ENCODE data around the gene DUS3L. TPM values are rescaled to one million over a fixed set of nuclear protein-coding genes. Genes with fewer than 3 reads are reported as not detected.

DUS3L gene
- total RNA-seq, 2 experiments from 2014 or later = 41.9 to 44.4 TPM

DNA sequence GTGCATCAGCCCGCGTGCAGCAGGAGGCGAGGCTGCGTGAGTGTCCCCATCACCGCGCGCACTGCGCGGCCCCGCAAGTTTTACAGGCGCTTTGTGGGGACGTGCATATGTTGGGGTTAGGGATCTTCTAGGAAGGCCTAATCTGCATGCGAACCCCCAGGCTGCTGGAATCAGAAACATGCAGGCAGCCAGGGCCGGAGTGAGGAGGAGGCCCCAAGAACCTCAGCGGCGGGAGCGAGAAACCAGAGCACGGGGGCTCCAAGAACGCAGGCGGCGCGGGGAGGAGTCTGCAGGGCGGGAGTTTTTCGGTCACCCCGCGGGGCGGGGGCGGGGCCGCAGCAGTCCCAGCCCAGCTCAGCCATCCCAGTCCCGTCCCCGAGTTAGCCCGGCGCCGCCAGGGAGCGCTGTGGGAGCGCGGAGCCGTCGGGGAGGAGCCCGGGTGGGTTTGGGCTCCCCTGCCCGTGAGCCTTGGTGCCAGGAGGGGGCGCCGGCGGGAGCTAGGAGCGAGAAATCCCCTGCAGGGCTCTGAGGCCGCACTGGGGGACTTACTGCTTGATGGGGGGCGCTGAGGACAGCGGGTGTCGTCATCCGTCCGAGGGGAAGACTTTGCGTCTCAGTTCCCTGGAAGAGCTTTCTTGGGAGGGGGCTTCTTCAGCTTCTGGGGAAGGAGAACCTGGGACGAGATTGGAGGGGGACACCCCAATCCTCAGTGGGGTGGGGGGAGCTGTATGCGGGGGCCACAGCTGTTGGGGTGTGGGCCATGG is 13.0 kb upstream of the DUS3L start:
- Mint-ChIP-seq H3K27ac (no peak overlapping the region), H3K27me3 (peaks cover 22% of the 10 kb centered on the region), H3K4me3 (peak overlapping the region; percentile 66), H3K36me3 (no peaks in the 10 kb centered on the region), H3K4me1 (ENCODE audit: low read depth) (peaks cover 21% of the 10 kb centered on the region), H3K9me3 (no peaks in the 10 kb centered on the region)
- ChIA-PET CTCF (interaction anchor here (0.6 to 2.8 kb wide), 62 partner anchors 9 to 324 kb away, joined by 3 to 84 read pairs (median 5); partner anchors contain the start of genes CATSPERD, DUS3L, LONP1 and NDUFA11), POLR2A (interaction anchor here (1.0 to 2.1 kb wide), 7 partner anchors 8 to 113 kb away, joined by 3 to 21 read pairs (median 5); partner anchors contain the start of genes CATSPERD, DUS3L, LONP1 and NDUFA11)
- peak; percentile 97 for DNase-seq
- intact Hi-C loops (cut with micrococcal nuclease) = loop anchor here (1.0 to 2.0 kb wide), 2 partner anchors 25 to 218 kb away; no protein-coding TSS in a partner anchor

DNA sequence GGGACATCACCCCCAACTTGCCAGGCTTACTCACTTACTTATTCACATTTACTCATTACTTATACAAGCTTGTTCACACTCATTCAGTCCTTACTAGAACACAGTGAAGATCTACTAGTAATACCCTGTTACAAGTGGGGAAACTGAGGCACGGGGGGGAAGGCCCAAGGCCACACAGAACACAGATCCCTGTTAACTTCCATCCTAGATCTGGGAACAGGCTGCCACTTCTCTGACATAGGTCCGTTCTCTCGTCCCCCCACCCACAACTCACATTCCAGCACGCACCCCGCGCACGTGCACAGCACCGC is 12.4 kb upstream of the DUS3L start:
- no peak overlapping the region for H3K27ac Mint-ChIP-seq
- intact Hi-C loops (cut with micrococcal nuclease) = no loop called here
- H3K27me3 Mint-ChIP-seq = peaks cover 22% of the 10 kb centered on the region
- CTCF ChIA-PET = interaction anchor here (0.7 to 2.8 kb wide), 51 partner anchors 9 to 325 kb away, joined by 3 to 84 read pairs (median 6); partner anchors contain the start of genes CATSPERD, DUS3L, LONP1 and NDUFA11
- peaks cover 21% of the 10 kb centered on the region for H3K4me1 Mint-ChIP-seq (ENCODE audit: low read depth)
- POLR2A ChIA-PET = interaction anchor here (1.0 to 2.1 kb wide), 7 partner anchors 9 to 112 kb away, joined by 3 to 21 read pairs (median 5); partner anchors contain the start of genes CATSPERD, DUS3L, LONP1 and NDUFA11
- peak overlapping the region; percentile 60 for H3K4me3 Mint-ChIP-seq
- H3K9me3 Mint-ChIP-seq = no peaks in the 10 kb centered on the region
- no peaks in the 10 kb centered on the region for H3K36me3 Mint-ChIP-seq
- DNase-seq = no peak

- Mint-ChIP-seq H3K27ac (no peak overlapping the region), H3K36me3 (no peaks in the 10 kb centered on the region), H3K9me3 (no peaks in the 10 kb centered on the region), H3K4me1 (ENCODE audit: low read depth) (peaks cover 21% of the 10 kb centered on the region), H3K4me3 (no peak overlapping the region), H3K27me3 (peaks cover 22% of the 10 kb centered on the region)
- ChIA-PET POLR2A (interaction anchor here (1.5 kb wide), 1 partner anchor 12 kb away, joined by 3 read pairs; no protein-coding TSS in a partner anchor), CTCF (interaction anchor here (0.7 to 2.8 kb wide), 4 partner anchors 9 to 229 kb away, joined by 3 to 84 read pairs (median 4); partner anchors contain the start of gene DUS3L)
- intact Hi-C loops (cut with micrococcal nuclease) = no loop called here
- no peak for DNase-seq
Measured at GRCh38 chr19:5801796-5802619, 11.0 kb upstream of the DUS3L start.

GRCh38 chr19:5800361-5801270 is 9.7 kb upstream of the DUS3L start:
- no peaks in the 10 kb centered on the region for H3K36me3 Mint-ChIP-seq
- no peak for DNase-seq
- H3K27ac Mint-ChIP-seq = no peak overlapping the region
- intact Hi-C loops (cut with micrococcal nuclease) = no loop called here
- H3K9me3 Mint-ChIP-seq = no peaks in the 10 kb centered on the region
- ChIA-PET POLR2A (interaction anchor here (1.5 kb wide), 1 partner anchor 10 kb away, joined by 3 read pairs; no protein-coding TSS in a partner anchor), CTCF (interaction anchor here (1.3 to 1.7 kb wide), 2 partner anchors 27 to 222 kb away, joined by 3 to 5 read pairs; no protein-coding TSS in a partner anchor)
- H3K27me3 Mint-ChIP-seq = peaks cover 22% of the 10 kb centered on the region
- peaks cover 21% of the 10 kb centered on the region for H3K4me1 Mint-ChIP-seq (ENCODE audit: low read depth)
- H3K4me3 Mint-ChIP-seq = no peak overlapping the region

DNA sequence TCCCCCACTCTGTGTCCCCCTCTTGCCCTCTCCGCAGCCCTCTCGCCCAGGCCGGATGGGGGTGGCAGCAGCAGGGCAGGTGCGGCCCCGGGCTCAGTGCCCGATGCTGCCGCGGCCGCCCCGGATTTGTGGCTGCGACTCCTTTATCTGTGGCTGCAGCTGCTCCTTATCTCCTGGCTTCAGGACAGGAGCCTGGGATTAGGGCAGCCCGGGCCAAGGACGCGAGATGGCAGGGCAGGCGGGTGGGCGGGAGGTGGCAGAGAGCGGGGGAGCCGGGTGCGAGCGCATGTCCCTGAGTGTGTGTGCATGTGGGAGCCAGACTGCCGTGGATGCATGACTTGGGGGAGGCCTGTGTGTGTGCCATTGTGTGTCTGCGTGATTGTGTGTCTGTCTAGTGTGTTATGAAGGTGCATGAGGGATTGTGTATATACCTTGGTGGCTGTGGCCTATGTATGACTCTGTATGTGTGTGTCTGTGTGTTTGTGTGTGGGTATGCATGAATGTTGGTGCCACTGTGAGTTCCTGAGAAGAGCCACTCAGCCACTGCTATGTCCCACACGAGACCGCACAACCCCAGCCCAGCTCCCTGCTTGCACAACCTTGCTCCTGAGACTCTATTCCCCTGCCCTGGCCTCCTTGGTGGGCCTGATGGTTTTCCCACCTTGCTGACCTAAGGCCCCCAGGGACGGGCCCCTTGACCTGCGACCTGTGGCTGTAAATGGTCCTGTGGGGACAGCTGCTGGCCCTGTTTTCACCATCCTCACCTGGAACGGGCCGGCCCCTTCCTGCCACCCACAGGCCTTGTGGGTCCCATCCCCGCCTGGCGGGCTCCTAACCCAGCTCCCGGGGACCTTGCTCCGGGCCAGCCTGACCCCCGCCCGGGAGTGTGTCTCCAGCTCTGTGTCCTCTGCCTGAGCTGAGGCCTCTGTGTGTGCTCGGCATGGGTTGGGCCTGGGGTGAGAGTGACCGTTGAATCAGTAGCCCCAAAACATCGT is 8.6 kb upstream of the DUS3L start:
- ChIA-PET CTCF (no interaction called here), POLR2A (no interaction called here)
- Mint-ChIP-seq H3K27ac (no peak overlapping the region), H3K4me1 (ENCODE audit: low read depth) (peaks cover 20% of the 10 kb centered on the region), H3K36me3 (no peaks in the 10 kb centered on the region), H3K9me3 (no peaks in the 10 kb centered on the region), H3K27me3 (peaks cover 20% of the 10 kb centered on the region), H3K4me3 (no peak overlapping the region)
- intact Hi-C loops (cut with micrococcal nuclease) = loop anchor here (10.0 kb wide), 1 partner anchor 1265 kb away; the partner anchor contains the start of gene ZNF557
- DNase-seq = no peak

DNA sequence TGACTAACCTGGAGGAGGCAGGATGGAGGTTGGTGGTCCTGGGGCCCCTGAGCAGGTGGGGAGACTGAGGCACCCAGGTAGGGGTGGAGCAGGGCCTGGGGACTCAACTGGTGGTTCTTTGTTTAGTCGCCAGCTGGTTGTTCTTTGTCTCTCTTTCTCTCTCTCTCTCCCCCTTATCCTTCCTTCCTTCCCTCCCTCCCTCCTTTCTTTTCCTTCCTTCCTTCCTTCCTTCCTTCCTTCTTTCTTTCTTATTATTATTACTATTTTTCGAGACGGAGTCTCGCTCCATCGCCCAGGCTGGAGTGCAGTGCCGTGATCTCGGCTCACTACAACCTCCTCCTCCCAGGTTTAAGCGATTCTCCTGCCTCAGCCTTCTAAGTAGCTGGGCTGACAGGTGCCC is 7.3 kb upstream of the DUS3L start:
- POLR2A ChIA-PET = no interaction called here
- H3K4me3 Mint-ChIP-seq = no peak overlapping the region
- peaks cover 18% of the 10 kb centered on the region for H3K27me3 Mint-ChIP-seq

DNA sequence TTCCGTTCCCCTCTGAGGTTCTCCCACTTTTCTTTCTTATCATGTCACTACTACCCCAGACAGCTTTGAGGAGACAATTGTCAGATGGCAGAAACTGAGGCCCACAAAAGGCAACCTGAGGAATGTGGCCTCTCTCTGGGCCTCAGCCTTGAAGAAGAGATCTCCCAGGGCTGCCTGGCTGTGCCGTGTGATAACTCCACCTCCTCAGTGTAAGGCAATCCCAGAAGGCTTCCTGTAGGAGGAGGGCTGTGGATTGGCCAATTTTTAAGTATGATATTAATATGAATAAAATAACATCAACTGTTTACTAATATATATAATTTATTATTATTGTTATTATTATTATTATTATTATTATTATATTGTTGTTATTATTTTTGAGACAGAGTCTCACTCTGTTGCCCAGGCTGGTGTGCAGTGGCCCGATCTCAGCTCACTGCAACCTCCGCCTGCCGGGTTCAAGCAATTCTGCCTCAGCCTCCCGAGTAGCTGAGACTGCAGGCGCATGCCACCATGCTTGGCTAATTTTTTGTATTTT is 4.5 kb upstream of the DUS3L start:
- POLR2A ChIA-PET = interaction anchor here (1.1 kb wide), 1 partner anchor 75 kb away, joined by 3 read pairs; the partner anchor contains the start of genes CATSPERD and LONP1
- intact Hi-C loops (cut with micrococcal nuclease) = loop anchor here (10.0 kb wide), 1 partner anchor 1269 kb away; the partner anchor contains the start of gene ZNF557

More for the DNA sequence above, 7.3 kb upstream of the DUS3L start:
- CTCF ChIA-PET = interaction anchor here (0.6 to 1.3 kb wide), 4 partner anchors 21 to 112 kb away, joined by 3 to 6 read pairs (median 4); no protein-coding TSS in a partner anchor
- no peak for DNase-seq
- H3K27ac Mint-ChIP-seq = no peak overlapping the region
- peaks cover 12% of the 10 kb centered on the region for H3K4me1 Mint-ChIP-seq (ENCODE audit: low read depth)
- intact Hi-C loops (cut with micrococcal nuclease) = loop anchor here (10.0 kb wide), 1 partner anchor 1267 kb away; the partner anchor contains the start of gene ZNF557
- H3K36me3 Mint-ChIP-seq = no peaks in the 10 kb centered on the region
- no peaks in the 10 kb centered on the region for H3K9me3 Mint-ChIP-seq

DNA sequence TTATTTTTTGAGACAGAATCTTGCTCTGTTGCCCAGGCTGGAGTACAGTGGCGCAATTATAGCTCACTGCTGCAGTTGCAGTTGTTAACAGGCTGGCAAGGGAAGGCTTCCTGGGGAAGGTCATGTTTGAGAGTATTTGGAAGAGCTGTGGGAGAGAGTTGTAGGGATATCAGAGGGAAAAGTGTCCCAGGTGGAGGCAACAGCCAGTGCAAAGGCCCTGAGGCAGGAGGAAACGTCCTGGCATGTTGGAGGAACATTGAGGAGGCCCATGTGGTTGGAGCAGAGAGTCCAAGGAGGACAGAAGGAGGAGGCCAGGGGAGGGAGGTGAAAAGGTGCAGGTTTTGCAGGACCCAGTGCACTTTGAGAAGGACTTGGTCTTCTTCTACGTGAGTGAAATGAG is 2.2 kb upstream of the DUS3L start:
- ChIA-PET POLR2A (no interaction called here), CTCF (interaction anchor here (1.5 to 7.6 kb wide), 4 partner anchors 10 to 106 kb away, joined by 3 to 84 read pairs (median 8); partner anchors contain the start of genes NRTN and RPL36)
- Mint-ChIP-seq H3K4me1 (ENCODE audit: low read depth) (peaks cover 12% of the 10 kb centered on the region), H3K4me3 (no peak overlapping the region), H3K36me3 (peaks cover 17% of the 10 kb centered on the region), H3K27me3 (no peaks in the 10 kb centered on the region), H3K9me3 (no peaks in the 10 kb centered on the region), H3K27ac (no peak overlapping the region)
- intact Hi-C loops (cut with micrococcal nuclease) = loop anchor here (5.0 to 10.0 kb wide), 2 partner anchors 1071 to 1272 kb away; partner anchors contain the start of genes DPP9 and ZNF557
- no peak for DNase-seq

More for the DNA sequence above, 4.5 kb upstream of the DUS3L start:
- Mint-ChIP-seq H3K27ac (no peak overlapping the region), H3K9me3 (no peaks in the 10 kb centered on the region), H3K27me3 (peaks cover 4% of the 10 kb centered on the region), H3K4me1 (ENCODE audit: low read depth) (peaks cover 7% of the 10 kb centered on the region), H3K4me3 (no peak overlapping the region), H3K36me3 (peaks cover 4% of the 10 kb centered on the region)
- DNase-seq = no peak
- CTCF ChIA-PET = interaction anchor here (1.1 to 7.6 kb wide), 5 partner anchors 8 to 106 kb away, joined by 3 to 84 read pairs (median 4); partner anchors contain the start of genes NRTN and RPL36

DNA sequence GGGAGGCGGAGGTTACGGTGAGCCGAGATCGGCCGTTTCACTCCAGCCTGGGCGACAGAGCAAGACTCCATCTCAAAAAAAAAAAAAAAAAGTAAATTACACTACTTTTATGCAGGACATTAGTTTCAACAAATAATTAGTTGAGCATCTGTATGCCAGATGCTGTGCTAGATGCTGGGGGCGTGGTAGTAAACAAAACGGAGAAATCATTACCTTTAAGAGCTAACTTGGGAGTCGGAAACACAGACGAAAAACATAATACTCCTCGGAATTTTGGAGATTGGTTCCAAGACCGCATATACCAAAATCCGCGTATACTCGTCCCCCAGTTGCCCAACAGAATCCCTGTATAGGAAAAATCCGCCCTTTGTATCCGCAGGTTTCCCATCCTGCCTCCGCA is 1.3 kb upstream of the DUS3L start:
- no peak for DNase-seq
- Mint-ChIP-seq H3K4me3 (no peak overlapping the region), H3K4me1 (ENCODE audit: low read depth) (peaks cover 12% of the 10 kb centered on the region), H3K9me3 (no peaks in the 10 kb centered on the region), H3K36me3 (peaks cover 19% of the 10 kb centered on the region), H3K27me3 (no peaks in the 10 kb centered on the region), H3K27ac (no peak overlapping the region)
- intact Hi-C loops (cut with micrococcal nuclease) = loop anchor here (5.0 to 10.0 kb wide), 2 partner anchors 1070 to 1273 kb away; partner anchors contain the start of genes DPP9 and ZNF557
- ChIA-PET CTCF (interaction anchor here (7.6 kb wide), 1 partner anchor 11 kb away, joined by 84 read pairs; the partner anchor contains the start of gene NRTN), POLR2A (interaction anchor here (2.6 kb wide), 1 partner anchor 11 kb away, joined by 12 read pairs; no protein-coding TSS in a partner anchor)

Data from activated CD4-positive, alpha-beta memory T cell treated with anti-CD3 and anti-CD28 coated beads for 36 hours (primary cell).